K562 (cell line): ENCODE results near the gene CSKMT. TPM values are rescaled to one million over a fixed set of nuclear protein-coding genes. Genes with fewer than 3 reads are reported as not detected.

ENCODE experiments used
- ARID3B ChIP-seq: fragments of 250-450 bp; sonication (Bioruptor Pico); IDR thresholded peaks from 2 replicates; pipeline ENCODE4 v1.4.0; 2020; ENCODE audit warnings: borderline replicate concordance
- ATF3 ChIP-seq, 2 experiments: fragments of 450-650 bp in 1 of 2; sonication (generic) in 1 of 2; formaldehyde crosslinking in 1 of 2; IDR thresholded peaks in 1 of 2; conservative IDR thresholded peaks in 1 of 2; 2 replicates each; pipeline versions ENCODE4 v1.6.1 to v1.8.1; 2016 to 2023; ENCODE audit warnings: mild to moderate bottlenecking in 2 of 2, moderate library complexity in 2 of 2, inconsistent platforms in 1 of 2, missing genetic modification reagents in 1 of 2
- DIDO1 ChIP-seq: fragments of 450-650 bp; IDR thresholded peaks from 2 replicates; pipeline ENCODE4 v1.6.1; 2016; ENCODE audit warnings: low read depth, missing biosample characterization, missing genetic modification characterization
- EP300 ChIP-seq: IDR thresholded peaks from 2 replicates; pipeline ENCODE4 v1.6.1; 2012; ENCODE audit warnings: low read length, improper control_type of control experiment
- HDAC1 ChIP-seq, 2 experiments: fragments of 450-650 bp; IDR thresholded peaks; 2 replicates each; pipeline ENCODE4 v1.6.1; 2016 to 2017; ENCODE audit warnings: inconsistent platforms in 1 of 2, mild to moderate bottlenecking in 1 of 2, moderate library complexity in 1 of 2
- HDAC3 ChIP-seq: fragments of 450-650 bp; IDR thresholded peaks from 2 replicates; pipeline ENCODE4 v1.6.1; 2018; ENCODE audit warnings: borderline replicate concordance, mild to moderate bottlenecking, moderate library complexity; ENCODE audit not compliant: partially characterized antibody
- HMG20A ChIP-seq: fragments of 450-650 bp; formaldehyde crosslinking; conservative IDR thresholded peaks from 2 replicates; pipeline ENCODE4 v1.4.0; 2020; ENCODE audit warnings: mild to moderate bottlenecking, mixed read lengths
- MYNN ChIP-seq, 2 experiments: sonication (generic); formaldehyde crosslinking in 1 of 2; IDR thresholded peaks; 2 replicates each; pipeline versions ENCODE4 v1.5.0 to v1.6.1; 2016 to 2020; ENCODE audit warnings: antibody characterized with exemption in 1 of 2, missing genetic modification reagents in 1 of 2
- NUFIP1 ChIP-seq: fragments of 450-650 bp; IDR thresholded peaks from 2 replicates; pipeline ENCODE4 v1.6.1; 2018; ENCODE audit not compliant: partially characterized antibody
- POU5F1 ChIP-seq: fragments of 150-350 bp; IDR thresholded peaks from 2 replicates; pipeline ENCODE4 v1.6.1; 2014; ENCODE audit warnings: borderline replicate concordance, low read length, low read depth, mild to moderate bottlenecking; ENCODE audit not compliant: partially characterized antibody
- RBBP5 ChIP-seq: fragments of 200-600 bp; sonication (generic); IDR thresholded peaks from 2 replicates; pipeline ENCODE4 v1.6.1; 2012; ENCODE audit warnings: borderline replicate concordance, mild to moderate bottlenecking, low read length, control low read depth, inconsistent platforms; ENCODE audit not compliant: insufficient read depth, poor library complexity, severe bottlenecking
- SIN3A ChIP-seq, 2 experiments: fragments of 150-350 bp in 1 of 2; IDR thresholded peaks; 2 replicates each; pipeline ENCODE4 v1.6.1; 2011 to 2016; ENCODE audit warnings: borderline replicate concordance in 2 of 2, low read depth in 2 of 2, low read length in 2 of 2, mild to moderate bottlenecking in 2 of 2, moderate library complexity in 2 of 2; ENCODE audit not compliant: control insufficient read depth in 1 of 2
- SREBF1 ChIP-seq: fragments of 150-350 bp; IDR thresholded peaks from 2 replicates; pipeline ENCODE4 v1.6.1; 2014; ENCODE audit warnings: antibody characterized with exemption, low read depth, low read length, borderline replicate concordance
- THRAP3 ChIP-seq: fragments of 450-650 bp; IDR thresholded peaks from 2 replicates; pipeline ENCODE4 v1.6.1; 2016; ENCODE audit warnings: mild to moderate bottlenecking, inconsistent platforms, borderline replicate concordance
- ZFPM2 ChIP-seq: fragments of 250-450 bp; sonication (Bioruptor Pico); IDR thresholded peaks from 2 replicates; pipeline ENCODE4 v1.5.1; 2022; ENCODE audit warnings: mild to moderate bottlenecking
- ZNF23 ChIP-seq: fragments of 250-450 bp; sonication (Bioruptor Pico); IDR thresholded peaks from 2 replicates; pipeline ENCODE4 v1.4.0; 2020; ENCODE audit warnings: mild to moderate bottlenecking
- ZNF444 ChIP-seq: fragments of 250-450 bp; sonication (Bioruptor Pico); IDR thresholded peaks from 2 replicates; pipeline ENCODE4 v1.4.0; 2020; ENCODE audit warnings: mild to moderate bottlenecking, moderate library complexity
- polyA plus RNA-seq, 8 experiments: library from polyadenylated mRNA; depleted of rRNA in 4 of 8; stranded (reverse) in 5 of 8; unstranded in 3 of 8; fragments of >200 nt; fragmentation: Nextera tagmentation in 2 of 8; fragmentation: Illumina TruSeq in 1 of 8; extraction: Ambion mirVana in 2 of 8; extraction: Trizol in 1 of 8; gene quantifications; 2 replicates each; pipeline versions ENCODE4 v1.2.1 to v1.2.3, GENCODE V29; 2011 to 2014; ENCODE audit warnings: inconsistent platforms in 1 of 8, missing spikeins in 1 of 8
- total RNA-seq, 7 experiments: library from RNA; depleted of rRNA in 6 of 7; stranded (reverse); fragments of >200 nt in 6 of 7; fragmentation: Illumina TruSeq in 2 of 7; extraction: Trizol in 2 of 7; gene quantifications; 2 replicates each; pipeline versions ENCODE4 v1.2.1 to v1.2.3, GENCODE V29; 2011 to 2021; ENCODE audit warnings: low replicate concordance in 1 of 7
- TF ChIP-seq, protein P1 (sequence below): fragments of 200-800 bp; sonication (Bioruptor generic); IDR thresholded peaks from 2 replicates; pipeline ENCODE4 v1.6.1; 2017; ENCODE audit warnings: missing genetic modification characterization, missing compliant biosample characterization
- TF ChIP-seq, protein P2 (sequence below): sonication (generic); formaldehyde crosslinking; IDR thresholded peaks from 2 replicates; pipeline ENCODE4 v1.8.1; 2023; ENCODE audit warnings: mild to moderate bottlenecking, missing genetic modification reagents

Gene CSKMT
- total and polyA plus RNA-seq, 9 of the 15 experiments (the other 6 are each of a cell fraction or from before 2014, with no cell fraction given): 10.3 to 108 (median 27.2) TPM

DNA sequence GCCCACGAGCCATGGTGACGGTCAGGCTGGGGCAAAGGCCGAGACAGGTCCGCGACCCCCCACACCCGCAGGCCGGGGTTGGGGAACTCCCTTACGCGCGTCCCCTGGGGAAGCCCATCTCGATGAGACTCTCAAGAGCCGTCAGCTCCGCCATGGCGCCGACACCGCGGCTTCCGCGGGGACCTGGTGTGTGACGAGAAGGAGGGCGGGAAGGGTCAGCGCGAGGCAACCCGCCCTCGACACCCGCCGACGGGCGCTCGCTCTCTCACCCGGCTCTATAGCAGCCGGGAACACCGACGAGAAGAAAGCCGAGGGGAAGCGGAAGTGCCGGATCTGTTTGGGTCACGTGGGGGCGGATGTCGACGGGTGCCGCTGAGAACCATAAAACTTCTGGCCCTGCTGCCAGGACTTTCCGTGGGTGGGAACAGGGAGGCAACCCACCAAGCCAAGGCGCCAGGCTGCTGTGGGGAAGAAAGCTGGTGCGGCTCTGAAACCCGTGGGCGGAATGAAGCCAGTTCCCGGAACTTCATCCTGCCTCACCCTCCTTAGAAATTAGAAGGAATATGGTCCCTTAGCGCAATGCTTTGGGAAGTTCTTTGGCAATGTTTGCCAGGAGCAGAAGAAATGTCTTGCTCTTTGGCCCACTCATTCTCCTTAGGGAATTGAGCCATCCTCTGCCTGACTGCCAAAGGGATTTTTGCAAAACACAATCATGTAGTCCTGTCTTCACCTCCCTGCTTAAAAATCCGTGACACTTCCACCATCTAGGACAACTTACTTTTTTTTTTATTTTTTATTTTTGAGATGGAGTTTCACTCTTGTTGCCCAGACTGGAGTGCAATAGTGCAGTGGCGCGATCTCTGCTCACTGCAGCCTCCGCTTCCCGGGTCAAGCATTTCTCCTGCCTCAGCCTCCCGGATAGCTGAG is 13.9 kb downstream of the CSKMT start, which contains the start of gene UBXN1 (continued):
- no peak for TF ChIP-seq NUFIP1
- TF ChIP-seq SIN3A (IDR thresholded peaks at IDR 0.05; ENCODE audit: borderline replicate concordance in 2 of 2, control insufficient read depth in 1 of 2, low read depth in 2 of 2, low read length in 2 of 2): peak; percentile 83 to 88
- TF ChIP-seq, protein P1, sequence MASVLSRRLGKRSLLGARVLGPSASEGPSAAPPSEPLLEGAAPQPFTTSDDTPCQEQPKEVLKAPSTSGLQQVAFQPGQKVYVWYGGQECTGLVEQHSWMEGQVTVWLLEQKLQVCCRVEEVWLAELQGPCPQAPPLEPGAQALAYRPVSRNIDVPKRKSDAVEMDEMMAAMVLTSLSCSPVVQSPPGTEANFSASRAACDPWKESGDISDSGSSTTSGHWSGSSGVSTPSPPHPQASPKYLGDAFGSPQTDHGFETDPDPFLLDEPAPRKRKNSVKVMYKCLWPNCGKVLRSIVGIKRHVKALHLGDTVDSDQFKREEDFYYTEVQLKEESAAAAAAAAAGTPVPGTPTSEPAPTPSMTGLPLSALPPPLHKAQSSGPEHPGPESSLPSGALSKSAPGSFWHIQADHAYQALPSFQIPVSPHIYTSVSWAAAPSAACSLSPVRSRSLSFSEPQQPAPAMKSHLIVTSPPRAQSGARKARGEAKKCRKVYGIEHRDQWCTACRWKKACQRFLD (CRISPR knock-in tag): peak; percentile 81
- no peak; the same call in 1 of the 2 replicates for TF ChIP-seq EP300
- no peak; the same call in 1 of the 2 replicates for TF ChIP-seq ATF3 (IDR thresholded peaks at IDR 0.05)
- TF ChIP-seq ATF3 (CRISPR knock-in tag; conservative IDR thresholded peaks at IDR 0.05): no peak
- TF ChIP-seq ARID3B: no peak
- peak; percentile 91 for TF ChIP-seq POU5F1
- TF ChIP-seq ZFPM2 (CRISPR knock-in tag): no peak
- TF ChIP-seq MYNN (IDR thresholded peaks at IDR 0.05): peak; percentile 85; the same call in 1 of the 2 replicates
- TF ChIP-seq MYNN (CRISPR knock-in tag; IDR thresholded peaks at IDR 0.05): no peak
- peak; percentile 99 for TF ChIP-seq RBBP5
- no peak for TF ChIP-seq ZNF23 (CRISPR knock-in tag)
- TF ChIP-seq THRAP3: no peak
- TF ChIP-seq HMG20A (CRISPR knock-in tag): no peak
- TF ChIP-seq DIDO1 (tag): peak; percentile 83
- no peak for TF ChIP-seq HDAC3
- TF ChIP-seq ZNF444 (CRISPR knock-in tag): no peak
- no peak for TF ChIP-seq SREBF1
- TF ChIP-seq, protein P2, sequence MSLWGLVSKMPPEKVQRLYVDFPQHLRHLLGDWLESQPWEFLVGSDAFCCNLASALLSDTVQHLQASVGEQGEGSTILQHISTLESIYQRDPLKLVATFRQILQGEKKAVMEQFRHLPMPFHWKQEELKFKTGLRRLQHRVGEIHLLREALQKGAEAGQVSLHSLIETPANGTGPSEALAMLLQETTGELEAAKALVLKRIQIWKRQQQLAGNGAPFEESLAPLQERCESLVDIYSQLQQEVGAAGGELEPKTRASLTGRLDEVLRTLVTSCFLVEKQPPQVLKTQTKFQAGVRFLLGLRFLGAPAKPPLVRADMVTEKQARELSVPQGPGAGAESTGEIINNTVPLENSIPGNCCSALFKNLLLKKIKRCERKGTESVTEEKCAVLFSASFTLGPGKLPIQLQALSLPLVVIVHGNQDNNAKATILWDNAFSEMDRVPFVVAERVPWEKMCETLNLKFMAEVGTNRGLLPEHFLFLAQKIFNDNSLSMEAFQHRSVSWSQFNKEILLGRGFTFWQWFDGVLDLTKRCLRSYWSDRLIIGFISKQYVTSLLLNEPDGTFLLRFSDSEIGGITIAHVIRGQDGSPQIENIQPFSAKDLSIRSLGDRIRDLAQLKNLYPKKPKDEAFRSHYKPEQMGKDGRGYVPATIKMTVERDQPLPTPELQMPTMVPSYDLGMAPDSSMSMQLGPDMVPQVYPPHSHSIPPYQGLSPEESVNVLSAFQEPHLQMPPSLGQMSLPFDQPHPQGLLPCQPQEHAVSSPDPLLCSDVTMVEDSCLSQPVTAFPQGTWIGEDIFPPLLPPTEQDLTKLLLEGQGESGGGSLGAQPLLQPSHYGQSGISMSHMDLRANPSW (CRISPR knock-in tag): no peak
- TF ChIP-seq HDAC1 (IDR thresholded peaks at IDR 0.05): peak in 1 of 2 experiments; percentile 84; a peak in 3 of 4 replicates
